IMR-90 (cell line): ENCODE data around the gene ZBTB9.

Experiments used
- CTCF ChIP-seq: conservative IDR thresholded peaks from 2 replicates; pipeline ENCODE4 v1.5.1; 2012; ENCODE audit warnings: mild to moderate bottlenecking, low read depth, low read length, improper control_type of control experiment
- FOS ChIP-seq: fragments of 150-350 bp; IDR thresholded peaks from 2 replicates; pipeline ENCODE4 v1.6.1; 2016; ENCODE audit warnings: low read depth, low read length
- POLR2A ChIP-seq: IDR thresholded peaks from 2 replicates; pipeline ENCODE4 v1.6.1; 2012; ENCODE audit warnings: mild to moderate bottlenecking, low read depth, low read length
- RAD21 ChIP-seq: IDR thresholded peaks from 2 replicates; pipeline ENCODE4 v1.6.1; 2012; ENCODE audit warnings: low read length, improper control_type of control experiment

- TF ChIP-seq POLR2A = no peak
- no peak for TF ChIP-seq RAD21
- no peak for TF ChIP-seq CTCF
- no peak for TF ChIP-seq FOS
Observed at GRCh38 chr6:33415831-33416230, 38.5 kb upstream of the ZBTB9 start.
